ENCODE measurements around the gene ANTXR1. TPM values are rescaled to one million over a fixed set of nuclear protein-coding genes. Genes with fewer than 3 reads are reported as not detected.

ANTXR1 gene
- total RNA-seq, 1 experiment from 2014 or later, result 37.3 TPM

DNA sequence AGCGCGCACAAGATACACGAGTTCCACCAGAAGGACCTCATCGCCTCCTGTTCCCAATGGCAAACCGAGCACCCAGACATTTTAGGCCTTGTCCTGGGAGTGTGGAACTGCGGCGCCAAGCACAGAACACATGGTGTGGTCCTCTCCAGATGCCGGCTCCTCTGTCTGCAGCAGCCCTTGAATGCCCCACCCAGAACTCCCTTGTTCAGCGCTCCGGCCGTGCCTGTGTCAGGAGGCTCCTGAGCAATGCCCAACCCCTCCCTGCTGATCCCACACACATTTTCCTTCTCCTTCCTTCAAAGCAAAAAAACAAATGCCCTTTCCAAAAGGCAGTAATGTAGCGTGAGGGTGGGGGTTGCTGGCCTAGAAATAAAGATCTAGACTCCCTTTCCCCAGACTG lies 284.2 kb downstream of the ANTXR1 start:
- Mint-ChIP-seq H3K4me3 (no peak overlapping the region), H3K36me3 (ENCODE audit: insufficient read depth in 1 of 3, low read depth in 3 of 3) (no peaks in the 10 kb centered on the region), H3K9me3 (no peaks in the 10 kb centered on the region), H3K27me3 (ENCODE audit: low read depth) (peaks cover 5% of the 10 kb centered on the region; the same call in 1 of the 2 replicates), H3K4me1 (peaks cover 5 to 8% of the 10 kb centered on the region in 2 experiments; a peak in 3 of 4 replicates), H3K27ac (no peak overlapping the region)
- H4K5ac ChIP-seq (ENCODE audit: insufficient read length, low read depth, low read length), result no peak overlapping the region
- H3K9ac ChIP-seq (ENCODE audit: extremely low read depth, insufficient read length, low read length), result no peak overlapping the region
- no CpG with 5 or more reads among the region's 12 CpGs for WGBS (ENCODE audit: extremely low coverage, insufficient read length, low lambda C conversion rate)
- no peak for TF ChIP-seq CTCF (conservative IDR thresholded peaks at IDR 0.05)
- H3K9me3 ChIP-seq (ENCODE audit: control insufficient read depth, low read depth, low read length), result no peaks in the 10 kb centered on the region
- H3K56ac ChIP-seq (ENCODE audit: insufficient read length, low read depth, low read length), result no peak overlapping the region
- H3K27ac ChIP-seq (ENCODE audit: insufficient read length, low read depth, low read length), result no peak overlapping the region
- no peaks in the 10 kb centered on the region for H3K79me2 ChIP-seq (ENCODE audit: insufficient read depth, low read length)
- DNase-seq, result no peak
- no peak overlapping the region for H3K18ac ChIP-seq (ENCODE audit: insufficient read length, low read depth, low read length)
- no peak overlapping the region for H4K91ac ChIP-seq (ENCODE audit: insufficient read length, low read depth, low read length)
- H2BK5ac ChIP-seq (ENCODE audit: insufficient read length, low read length), result no peak overlapping the region
- H2BK120ac ChIP-seq (ENCODE audit: low read depth, low read length, poor library complexity, severe bottlenecking), result no peak overlapping the region
- no peak overlapping the region for H4K8ac ChIP-seq (replicated peaks; ENCODE audit: insufficient read length, low read depth, low read length)
- no peak overlapping the region for H2BK12ac ChIP-seq (ENCODE audit: insufficient read length, low read depth, low read length)
- H3K14ac ChIP-seq (ENCODE audit: insufficient read depth, low read length), result peak overlapping the region; percentile 16; the same call in 1 of the 2 replicates
- no peaks in the 10 kb centered on the region for H3K27me3 ChIP-seq (ENCODE audit: insufficient read depth, low read length)
- no peak overlapping the region for H3K4ac ChIP-seq (ENCODE audit: low read depth, low read length)
- no peak overlapping the region for H2BK15ac ChIP-seq (ENCODE audit: low read depth, low read length)
- H3K4me1 ChIP-seq (ENCODE audit: insufficient read depth, low read length), result no peaks in the 10 kb centered on the region
- H3T11ph ChIP-seq (ENCODE audit: low read length), result no peak overlapping the region
- no peak overlapping the region for H2AFZ ChIP-seq (ENCODE audit: low read length)
- no peaks in the 10 kb centered on the region for H4K20me1 ChIP-seq (ENCODE audit: control insufficient read depth, insufficient read depth, insufficient read length)
- H3K79me1 ChIP-seq (ENCODE audit: insufficient read depth, low read depth, low read length, poor library complexity, severe bottlenecking), result no peaks in the 10 kb centered on the region
- no peak overlapping the region for H2AK5ac ChIP-seq (ENCODE audit: insufficient read length, low read length)
- no peak overlapping the region for H3K4me2 ChIP-seq (ENCODE audit: insufficient read depth, insufficient read length, low read length)
- no peak overlapping the region for H3K23ac ChIP-seq (ENCODE audit: insufficient read length, low read depth, low read length)
- H3K23me2 ChIP-seq (ENCODE audit: insufficient read length, low read depth, low read length, poor library complexity, severe bottlenecking), result no peaks in the 10 kb centered on the region
- H2BK20ac ChIP-seq (ENCODE audit: low read depth, low read length, poor library complexity, severe bottlenecking), result no peak overlapping the region
